GM12801 (cell line): ENCODE data around the gene PDCD11.

Experiments used
- CTCF ChIP-seq: IDR thresholded peaks from one replicate; pipeline ENCODE4 v1.5.1; 2011; ENCODE audit warnings: control low read depth; ENCODE audit not compliant: insufficient read length; ENCODE audit errors: extremely low read depth

The PDCD11 gene

DNA sequence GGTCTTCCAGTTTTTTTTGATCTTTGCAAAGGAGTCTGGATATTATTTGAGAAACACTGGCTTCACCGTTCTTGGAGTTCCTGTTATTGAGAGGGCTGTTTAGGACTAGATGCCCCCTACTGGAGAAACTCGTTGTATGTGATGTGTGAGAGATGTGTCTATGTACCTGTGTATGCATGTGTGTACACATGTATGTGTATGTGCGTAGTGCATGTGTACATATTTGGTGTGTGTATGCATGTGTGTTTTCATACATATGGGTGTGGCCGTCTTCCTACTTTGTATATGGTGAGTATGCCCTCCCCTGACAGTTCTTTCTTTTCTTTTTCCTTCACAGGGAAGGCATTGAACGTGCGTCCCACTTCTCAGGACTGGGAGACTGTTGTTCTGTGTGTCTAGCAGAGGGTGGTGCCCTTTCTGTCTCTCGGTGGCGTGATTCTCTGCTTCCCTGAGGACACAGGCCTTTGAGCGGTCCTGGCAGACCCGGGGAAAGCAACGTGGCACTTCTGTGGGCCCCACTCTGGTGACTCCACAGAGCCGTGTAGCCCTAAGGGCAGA is 85.6 kb downstream of the PDCD11 start:
- TF ChIP-seq CTCF, result no peak

GRCh38 chr10:103487410-103487708 is 90.9 kb downstream of the PDCD11 start:
- TF ChIP-seq CTCF, result no peak

DNA sequence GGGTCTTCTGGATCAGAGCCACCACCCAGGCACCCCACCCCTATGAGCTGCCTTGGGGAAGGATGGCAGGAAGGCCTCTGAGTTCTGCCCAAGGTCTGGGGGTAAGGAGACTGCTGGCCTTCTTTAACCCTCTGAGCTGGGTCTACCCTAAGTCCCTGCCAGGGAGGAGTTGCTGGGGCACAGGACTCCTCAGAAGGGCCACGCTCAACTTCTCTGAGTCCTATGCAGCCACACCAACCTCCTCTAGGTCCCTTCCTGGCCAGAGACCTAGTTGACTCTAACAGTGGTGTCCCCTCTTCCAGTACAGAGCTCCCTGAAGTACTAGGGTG is 94.5 kb downstream of the PDCD11 start:
- no peak for TF ChIP-seq CTCF

- TF ChIP-seq CTCF, result no peak
Measured at GRCh38 chr10:103491729-103492364, 95.4 kb downstream of the PDCD11 start.

GRCh38 chr10:103492655-103493261 is 96.3 kb downstream of the PDCD11 start:
- no peak for TF ChIP-seq CTCF

- no peak for TF ChIP-seq CTCF
Measured at GRCh38 chr10:103493362-103493915, 97.0 kb downstream of the PDCD11 start, which contains the start of gene NEURL1. TSS of gene NEURL1 (plus strand) at chr10:103493705. CDS start at chr10:103494388, 683 bp downstream.

GRCh38 chr10:103493916-103494877 is 97.8 kb downstream of the PDCD11 start:
- no peak for TF ChIP-seq CTCF
